ENCODE measurements around the gene TRIB2. TPM values are rescaled to one million over a fixed set of nuclear protein-coding genes. Genes with fewer than 3 reads are reported as not detected.
"Not testable (repeated sequence)": the region's sequence is repeated elsewhere in the genome, so short reads cannot be mapped to it uniquely, and the experiment has no call there.

The TRIB2 gene
- 82.7 TPM for total RNA-seq

GRCh38 chr2:12716282-12717190 is at the start of gene TRIB2:
TSS of gene TRIB2 (plus strand) at chr2:12716936. CDS start at chr2:12718308, 1,372 bp downstream.
- FAIRE-seq (no peak), DNase-seq (ENCODE audit: low spot score in 2 of 2) (peak; percentile 92 to 96)

GRCh38 chr2:12669036-12669435 is 47.7 kb upstream of the TRIB2 start:
- FAIRE-seq: no peak
- no peak for DNase-seq (ENCODE audit: low spot score in 2 of 2)

- FAIRE-seq (no peak), DNase-seq (ENCODE audit: low spot score in 2 of 2) (no peak)
Measured at GRCh38 chr2:12672711-12673315, 43.9 kb upstream of the TRIB2 start.

- FAIRE-seq (no peak), DNase-seq (ENCODE audit: low spot score in 2 of 2) (no peak)
Measured at GRCh38 chr2:12674644-12675328, 42.0 kb upstream of the TRIB2 start.

GRCh38 chr2:12675352-12675795 is 41.4 kb upstream of the TRIB2 start:
- no peak for FAIRE-seq

GRCh38 chr2:12675801-12676200 is 40.9 kb upstream of the TRIB2 start:
- DNase-seq (ENCODE audit: low spot score in 2 of 2) (no peak), FAIRE-seq (no peak)

More at GRCh38 chr2:12675352-12675795, 41.4 kb upstream of the TRIB2 start:
- DNase-seq (ENCODE audit: low spot score in 2 of 2): no peak

- DNase-seq (ENCODE audit: low spot score in 2 of 2) (no peak), FAIRE-seq (no peak)
Measured at GRCh38 chr2:12676771-12677170, 40.0 kb upstream of the TRIB2 start.

GRCh38 chr2:12678186-12678585 is 38.5 kb upstream of the TRIB2 start:
- FAIRE-seq (no peak), DNase-seq (ENCODE audit: low spot score in 2 of 2) (no peak)

- DNase-seq (ENCODE audit: low spot score in 2 of 2): no peak
- FAIRE-seq: no peak
Measured at GRCh38 chr2:12679550-12680072, 37.1 kb upstream of the TRIB2 start.

- FAIRE-seq; DNase-seq (ENCODE audit: low spot score in 2 of 2): not testable (repeated sequence)
Measured at GRCh38 chr2:12680115-12680514, 36.6 kb upstream of the TRIB2 start.

- no peak for FAIRE-seq
- DNase-seq (ENCODE audit: low spot score in 2 of 2): no peak
Measured at GRCh38 chr2:12682017-12682416, 34.7 kb upstream of the TRIB2 start.

- DNase-seq (ENCODE audit: low spot score in 2 of 2) (no peak), FAIRE-seq (no peak)
Measured at GRCh38 chr2:12683457-12684100, 33.2 kb upstream of the TRIB2 start.

GRCh38 chr2:12684471-12684936 is 32.2 kb upstream of the TRIB2 start:
- DNase-seq (ENCODE audit: low spot score in 2 of 2): peak in 1 of 2 donors; percentile 15
- FAIRE-seq: no peak

GRCh38 chr2:12685145-12685544 is 31.6 kb upstream of the TRIB2 start:
- no peak for FAIRE-seq

GRCh38 chr2:12685956-12686355 is 30.8 kb upstream of the TRIB2 start:
- FAIRE-seq (no peak), DNase-seq (ENCODE audit: low spot score in 2 of 2) (no peak)

More at GRCh38 chr2:12685145-12685544, 31.6 kb upstream of the TRIB2 start:
- no peak for DNase-seq (ENCODE audit: low spot score in 2 of 2)

GRCh38 chr2:12686708-12687283 is 29.9 kb upstream of the TRIB2 start:
- DNase-seq (ENCODE audit: low spot score in 2 of 2) (no peak), FAIRE-seq (no peak)

GRCh38 chr2:12688091-12688490 is 28.6 kb upstream of the TRIB2 start:
- DNase-seq (ENCODE audit: low spot score in 2 of 2): no peak
- no peak for FAIRE-seq

- FAIRE-seq (no peak), DNase-seq (ENCODE audit: low spot score in 2 of 2) (no peak)
Measured at GRCh38 chr2:12688893-12689292, 27.8 kb upstream of the TRIB2 start.

GRCh38 chr2:12693509-12693908 is 23.2 kb upstream of the TRIB2 start:
- DNase-seq (ENCODE audit: low spot score in 2 of 2): no peak
- no peak for FAIRE-seq
